ENCODE data around the gene TTC34. TPM values are rescaled to one million over a fixed set of nuclear protein-coding genes. Genes with fewer than 3 reads are reported as not detected.

Gene TTC34
- total RNA-seq, 1 donor from 2014 or later: 0.94 TPM

GRCh38 chr1:2823921-2824610 lies 22.6 kb upstream of the TTC34 start:
- Mint-ChIP-seq H3K4me3 (ENCODE audit: low read depth) (no peak overlapping the region), H3K9me3 (peaks cover 5% of the 10 kb centered on the region), H3K27ac (no peak overlapping the region), H3K4me1 (ENCODE audit: low read depth) (no peaks in the 10 kb centered on the region), H3K36me3 (ENCODE audit: low read depth) (no peaks in the 10 kb centered on the region), H3K27me3 (ENCODE audit: low read depth) (no peaks in the 10 kb centered on the region)
- intact Hi-C loops (cut with micrococcal nuclease): no loop called here
- DNase-seq (ENCODE audit: low spot score): no peak

DNA sequence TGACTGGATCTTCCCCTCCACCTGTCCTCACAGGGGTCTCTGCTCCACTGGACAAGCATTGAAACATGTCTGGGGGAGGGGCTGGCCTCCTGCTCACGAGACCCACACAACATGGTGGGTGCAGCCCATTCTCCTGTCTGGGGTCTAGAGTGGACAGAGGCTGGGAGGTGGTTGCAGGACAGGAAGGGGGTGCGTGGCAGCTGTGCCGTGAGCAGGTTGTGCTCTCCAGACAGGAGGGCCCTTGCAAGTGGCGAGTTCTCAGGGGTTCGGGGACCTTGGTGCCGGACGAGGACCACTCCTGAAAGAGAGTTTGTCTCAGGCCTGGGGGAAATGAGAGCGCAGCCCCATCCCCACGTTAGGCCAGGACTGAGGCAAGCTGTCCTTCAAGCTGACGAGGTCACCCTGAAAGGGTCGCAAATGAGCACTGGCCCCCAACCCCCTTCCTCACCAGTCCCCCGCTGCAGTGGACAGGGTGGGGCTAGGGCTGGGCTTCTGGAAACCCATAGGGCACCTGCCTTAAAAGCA lies 21.2 kb upstream of the TTC34 start:
- Mint-ChIP-seq H3K36me3 (ENCODE audit: low read depth) (no peaks in the 10 kb centered on the region), H3K27me3 (ENCODE audit: low read depth) (no peaks in the 10 kb centered on the region), H3K4me1 (ENCODE audit: low read depth) (no peaks in the 10 kb centered on the region), H3K4me3 (ENCODE audit: low read depth) (no peak overlapping the region), H3K27ac (no peak overlapping the region), H3K9me3 (peaks cover 3% of the 10 kb centered on the region)
- intact Hi-C loops (cut with micrococcal nuclease): no loop called here
- no peak for DNase-seq (ENCODE audit: low spot score)

GRCh38 chr1:2821966-2822620 lies 20.6 kb upstream of the TTC34 start:
- H3K36me3 Mint-ChIP-seq (ENCODE audit: low read depth): no peaks in the 10 kb centered on the region
- no peaks in the 10 kb centered on the region for H3K4me1 Mint-ChIP-seq (ENCODE audit: low read depth)
- no peak overlapping the region for H3K4me3 Mint-ChIP-seq (ENCODE audit: low read depth)
- H3K27me3 Mint-ChIP-seq (ENCODE audit: low read depth): no peaks in the 10 kb centered on the region
- H3K9me3 Mint-ChIP-seq: no peaks in the 10 kb centered on the region
- DNase-seq (ENCODE audit: low spot score): no peak
- H3K27ac Mint-ChIP-seq: no peak overlapping the region
- intact Hi-C loops (cut with micrococcal nuclease): no loop called here

GRCh38 chr1:2821373-2821955 lies 20.0 kb upstream of the TTC34 start:
- no peak overlapping the region for H3K27ac Mint-ChIP-seq
- H3K27me3 Mint-ChIP-seq (ENCODE audit: low read depth): no peaks in the 10 kb centered on the region
- intact Hi-C loops (cut with micrococcal nuclease): no loop called here
- no peaks in the 10 kb centered on the region for H3K36me3 Mint-ChIP-seq (ENCODE audit: low read depth)
- no peaks in the 10 kb centered on the region for H3K9me3 Mint-ChIP-seq
- no peak overlapping the region for H3K4me3 Mint-ChIP-seq (ENCODE audit: low read depth)
- H3K4me1 Mint-ChIP-seq (ENCODE audit: low read depth): no peaks in the 10 kb centered on the region
- no peak for DNase-seq (ENCODE audit: low spot score)

DNA sequence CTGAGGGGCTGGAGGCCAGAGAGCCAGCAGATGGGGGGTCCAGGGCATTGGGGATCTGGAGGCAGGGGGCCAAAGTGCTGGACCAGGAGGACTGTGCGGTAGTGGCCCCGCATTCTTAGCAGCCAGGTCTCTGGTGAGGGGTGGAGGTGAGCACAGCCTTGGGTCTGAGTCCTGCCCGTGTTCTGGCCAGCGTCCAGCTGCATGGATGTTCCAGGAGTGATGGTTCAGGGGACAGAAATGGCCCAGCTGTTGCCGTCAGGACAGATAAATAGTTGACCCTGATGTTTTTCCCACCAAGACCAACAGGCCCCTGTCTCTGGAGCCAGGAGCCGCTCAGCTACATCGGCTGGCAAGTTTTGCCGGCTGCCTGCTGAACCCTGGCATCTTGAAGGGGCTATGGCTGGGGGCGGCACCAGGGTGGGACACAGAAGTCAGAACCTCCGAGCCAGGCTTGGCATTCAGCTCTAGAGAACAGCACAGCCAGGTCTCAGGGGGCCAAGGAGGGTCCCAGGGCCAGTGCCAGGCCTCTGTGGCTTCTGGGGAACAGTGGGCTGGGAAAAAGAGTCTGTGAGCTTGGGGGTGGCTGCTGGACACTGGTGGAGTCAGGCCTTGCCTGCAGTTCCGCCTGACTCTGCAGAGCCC lies 19.4 kb upstream of the TTC34 start:
- no peak overlapping the region for H3K4me3 Mint-ChIP-seq (ENCODE audit: low read depth)
- no peaks in the 10 kb centered on the region for H3K4me1 Mint-ChIP-seq (ENCODE audit: low read depth)
- no peak for DNase-seq (ENCODE audit: low spot score)
- intact Hi-C loops (cut with micrococcal nuclease): no loop called here
- H3K36me3 Mint-ChIP-seq (ENCODE audit: low read depth): no peaks in the 10 kb centered on the region
- H3K27ac Mint-ChIP-seq: no peak overlapping the region
- no peaks in the 10 kb centered on the region for H3K27me3 Mint-ChIP-seq (ENCODE audit: low read depth)
- H3K9me3 Mint-ChIP-seq: no peaks in the 10 kb centered on the region

- H3K36me3 Mint-ChIP-seq (ENCODE audit: low read depth): no peaks in the 10 kb centered on the region
- no peaks in the 10 kb centered on the region for H3K9me3 Mint-ChIP-seq
- no peak overlapping the region for H3K4me3 Mint-ChIP-seq (ENCODE audit: low read depth)
- H3K27me3 Mint-ChIP-seq (ENCODE audit: low read depth): no peaks in the 10 kb centered on the region
- intact Hi-C loops (cut with micrococcal nuclease): no loop called here
- H3K4me1 Mint-ChIP-seq (ENCODE audit: low read depth): no peaks in the 10 kb centered on the region
- DNase-seq (ENCODE audit: low spot score): no peak
- no peak overlapping the region for H3K27ac Mint-ChIP-seq
Measured at GRCh38 chr1:2819831-2820730, 18.6 kb upstream of the TTC34 start.

GRCh38 chr1:2819429-2819828 lies 17.9 kb upstream of the TTC34 start:
- no peak for DNase-seq (ENCODE audit: low spot score)
- intact Hi-C loops (cut with micrococcal nuclease): no loop called here
- Mint-ChIP-seq H3K9me3 (no peaks in the 10 kb centered on the region), H3K4me3 (ENCODE audit: low read depth) (no peak overlapping the region), H3K4me1 (ENCODE audit: low read depth) (no peaks in the 10 kb centered on the region), H3K36me3 (ENCODE audit: low read depth) (no peaks in the 10 kb centered on the region), H3K27ac (no peak overlapping the region), H3K27me3 (ENCODE audit: low read depth) (no peaks in the 10 kb centered on the region)

GRCh38 chr1:2817784-2818564 lies 16.5 kb upstream of the TTC34 start:
- Mint-ChIP-seq H3K4me1 (ENCODE audit: low read depth) (no peaks in the 10 kb centered on the region), H3K4me3 (ENCODE audit: low read depth) (no peak overlapping the region), H3K27me3 (ENCODE audit: low read depth) (no peaks in the 10 kb centered on the region), H3K27ac (no peak overlapping the region), H3K9me3 (no peaks in the 10 kb centered on the region), H3K36me3 (ENCODE audit: low read depth) (no peaks in the 10 kb centered on the region)
- no peak for DNase-seq (ENCODE audit: low spot score)
- intact Hi-C loops (cut with micrococcal nuclease): no loop called here

- intact Hi-C loops (cut with micrococcal nuclease): no loop called here
- Mint-ChIP-seq H3K36me3 (ENCODE audit: low read depth) (no peaks in the 10 kb centered on the region), H3K27me3 (ENCODE audit: low read depth) (no peaks in the 10 kb centered on the region), H3K4me1 (ENCODE audit: low read depth) (no peaks in the 10 kb centered on the region), H3K27ac (no peak overlapping the region), H3K4me3 (ENCODE audit: low read depth) (no peak overlapping the region), H3K9me3 (no peaks in the 10 kb centered on the region)
- no peak for DNase-seq (ENCODE audit: low spot score)
Measured at GRCh38 chr1:2816786-2817185, 15.3 kb upstream of the TTC34 start.

- H3K36me3 Mint-ChIP-seq (ENCODE audit: low read depth): no peaks in the 10 kb centered on the region
- H3K27me3 Mint-ChIP-seq (ENCODE audit: low read depth): no peaks in the 10 kb centered on the region
- DNase-seq (ENCODE audit: low spot score): no peak
- no peak overlapping the region for H3K27ac Mint-ChIP-seq
- H3K4me3 Mint-ChIP-seq (ENCODE audit: low read depth): no peak overlapping the region
- intact Hi-C loops (cut with micrococcal nuclease): no loop called here
- H3K4me1 Mint-ChIP-seq (ENCODE audit: low read depth): no peaks in the 10 kb centered on the region
- no peaks in the 10 kb centered on the region for H3K9me3 Mint-ChIP-seq
Measured at GRCh38 chr1:2815551-2815950, 14.1 kb upstream of the TTC34 start.

- no peaks in the 10 kb centered on the region for H3K27me3 Mint-ChIP-seq (ENCODE audit: low read depth)
- H3K4me3 Mint-ChIP-seq (ENCODE audit: low read depth): no peak overlapping the region
Measured at GRCh38 chr1:2814511-2815075, 13.1 kb upstream of the TTC34 start.

More at GRCh38 chr1:2814511-2815075, 13.1 kb upstream of the TTC34 start:
- intact Hi-C loops (cut with micrococcal nuclease): no loop called here
- no peaks in the 10 kb centered on the region for H3K36me3 Mint-ChIP-seq (ENCODE audit: low read depth)
- no peak for DNase-seq (ENCODE audit: low spot score)
- H3K27ac Mint-ChIP-seq: no peak overlapping the region
- no peaks in the 10 kb centered on the region for H3K4me1 Mint-ChIP-seq (ENCODE audit: low read depth)
- H3K9me3 Mint-ChIP-seq: no peaks in the 10 kb centered on the region
